PC-3 (cell line): ENCODE measurements around the gene SLC17A2. TPM values are rescaled to one million over a fixed set of nuclear protein-coding genes. Genes with fewer than 3 reads are reported as not detected.

Experiments
- ATAC-seq: fragments of 200-7000 bp; cut with Tn5 transposase; 2 replicates; pipeline ENCODE4 v1.9.1; 2020; ENCODE audit warnings: mild to moderate bottlenecking, moderate library complexity
- BruUV-seq: library from RNA; stranded (reverse); fragments of 400-500 nt; replicated peaks from 2 replicates; lab custom pipeline; 2021; lab: Mats Ljungman, UMichigan
- CTCF ChIA-PET: fragments of 300-600 bp; sonication (Branson Sonifier 250); formaldehyde crosslinking; loops from one replicate; lab custom pipeline; 2022; ENCODE audit warnings: antibody characterized with exemption; lab: Charles Lee
- POLR2A ChIA-PET: fragments of 300-600 bp; sonication (Branson Sonifier 250); formaldehyde crosslinking; loops from one replicate; lab custom pipeline; 2022; ENCODE audit warnings: antibody characterized with exemption; ENCODE audit not compliant: unreplicated experiment; lab: Charles Lee
- DNase-seq: peaks from one replicate; pipeline ENCODE4 v3.0.0-alpha.2; 2015
- H2AFZ ChIP-seq: fragments of 300-600 bp; sonication (generic); 2 replicates; pipeline ENCODE4 v1.6.0; 2016; ENCODE audit warnings: antibody characterized with exemption, low read length
- H3F3A ChIP-seq: fragments of 300-600 bp; sonication (generic); one replicate; pipeline ENCODE4 v1.6.0; 2017; ENCODE audit warnings: antibody characterized with exemption, low read length, control low read depth, mild to moderate bottlenecking; ENCODE audit not compliant: unreplicated experiment
- H3K27ac ChIP-seq: fragments of 300-600 bp; sonication (generic); 2 replicates; pipeline ENCODE4 v1.5.1; 2016; ENCODE audit warnings: mild to moderate bottlenecking, low read length
- H3K27me3 ChIP-seq: fragments of 300-600 bp; sonication (generic); 2 replicates; pipeline ENCODE4 v1.6.1; 2016; ENCODE audit warnings: low read length, mixed read lengths
- H3K36me3 ChIP-seq: fragments of 300-600 bp; sonication (generic); 2 replicates; pipeline ENCODE4 v1.6.1; 2016; ENCODE audit warnings: low read depth, mixed run types, low read length, mixed read lengths
- H3K4me1 ChIP-seq: fragments of 300-600 bp; sonication (generic); 2 replicates; pipeline ENCODE4 v1.5.1; 2016; ENCODE audit warnings: low read length; ENCODE audit not compliant: insufficient read depth
- H3K4me2 ChIP-seq: fragments of 300-600 bp; sonication (generic); 2 replicates; pipeline ENCODE4 v1.6.0; 2016; ENCODE audit warnings: low read length
- H3K4me3 ChIP-seq: fragments of 300-600 bp; sonication (generic); 2 replicates; pipeline ENCODE4 v1.5.1; 2016; ENCODE audit warnings: mild to moderate bottlenecking, low read length, mixed read lengths
- H3K79me2 ChIP-seq: fragments of 300-600 bp; sonication (generic); 2 replicates; pipeline ENCODE4 v1.6.1; 2017; ENCODE audit warnings: low read length, mixed read lengths
- H3K9ac ChIP-seq: fragments of 300-600 bp; sonication (generic); 2 replicates; pipeline ENCODE4 v1.6.0; 2016; ENCODE audit warnings: mild to moderate bottlenecking, low read length
- H3K9me2 ChIP-seq: fragments of 300-600 bp; sonication (generic); replicated peaks from 2 replicates; pipeline ENCODE4 v1.6.1; 2016; ENCODE audit warnings: mixed run types, low read length, mixed read lengths
- H3K9me3 ChIP-seq: fragments of 300-600 bp; sonication (generic); 2 replicates; pipeline ENCODE4 v1.6.1; 2016; ENCODE audit warnings: low read length, mixed read lengths
- H4K20me1 ChIP-seq: fragments of 300-600 bp; sonication (generic); 2 replicates; pipeline ENCODE4 v1.6.1; 2016; ENCODE audit warnings: low read length, mixed read lengths
- CTCF ChIP-seq: fragments of 300-600 bp; sonication (generic); conservative IDR thresholded peaks from 2 replicates; pipeline ENCODE4 v1.5.1; 2017; ENCODE audit warnings: antibody characterized with exemption, low read depth, mild to moderate bottlenecking, low read length
- EZH2 ChIP-seq: fragments of 300-600 bp; sonication (generic); IDR thresholded peaks from one replicate; pipeline ENCODE4 v1.6.1; 2017; ENCODE audit warnings: antibody characterized with exemption, mild to moderate bottlenecking, low read length; ENCODE audit not compliant: unreplicated experiment
- EZH2phosphoT487 ChIP-seq: fragments of 300-600 bp; sonication (generic); IDR thresholded peaks from 2 replicates; pipeline ENCODE4 v1.6.1; 2018; ENCODE audit warnings: mild to moderate bottlenecking, antibody characterized with exemption, low read length, borderline replicate concordance
- intact Hi-C: fragments of 100-400 bp; cut with micrococcal nuclease; formaldehyde crosslinking; loops from 2 replicates; pipeline ENCODE4 v1.9.0; 2023
- total RNA-seq: library from RNA; depleted of rRNA; stranded (reverse); fragments of >200 nt; gene quantifications from 2 replicates; pipeline ENCODE4 v1.2.3, GENCODE V29; 2014

The SLC17A2 gene
- total RNA-seq, 1 experiment from 2014 or later, result not detected

GRCh38 chr6:25919657-25920056 is 10.8 kb downstream of the SLC17A2 start:
- H3K4me1 ChIP-seq, result no peaks in the 10 kb centered on the region
- DNase-seq, result no peak
- no peaks in the 10 kb centered on the region for H3K36me3 ChIP-seq
- ChIA-PET CTCF (no interaction called here), POLR2A (no interaction called here)
- no peaks in the 10 kb centered on the region for H3K9me3 ChIP-seq
- no peaks in the 10 kb centered on the region for H4K20me1 ChIP-seq
- no peak for ATAC-seq
- no peak overlapping the region for H3K27ac ChIP-seq
- H3K9me2 ChIP-seq, result no peaks in the 10 kb centered on the region
- H2AFZ ChIP-seq, result no peak overlapping the region
- H3K27me3 ChIP-seq, result 0 out of 2 replicates have a peak, but pooled peaks cover 2% of the 10 kb centered on the region
- H3K9ac ChIP-seq, result no peak overlapping the region
- BruUV-seq, result no TSS peak
- no peak overlapping the region for H3K4me3 ChIP-seq
- TF ChIP-seq CTCF (no peak), EZH2 (no peak), EZH2phosphoT487 (no peak)
- H3F3A ChIP-seq, result no peaks in the 10 kb centered on the region
- intact Hi-C loops, result no loop called here
- H3K4me2 ChIP-seq, result no peak overlapping the region
- no peaks in the 10 kb centered on the region for H3K79me2 ChIP-seq

GRCh38 chr6:25918083-25918683 is 12.3 kb downstream of the SLC17A2 start:
- Histone ChIP-seq H3K9ac (no peak overlapping the region), H3K4me3 (no peak overlapping the region), H3K4me1 (no peaks in the 10 kb centered on the region), H3K9me3 (no peaks in the 10 kb centered on the region), H3K36me3 (no peaks in the 10 kb centered on the region), H3K4me2 (no peak overlapping the region), H3K27ac (no peak overlapping the region), H3K27me3 (peaks cover 13% of the 10 kb centered on the region; the same call in 1 of the 2 replicates), H3K79me2 (no peaks in the 10 kb centered on the region), H3K9me2 (no peaks in the 10 kb centered on the region), H2AFZ (no peak overlapping the region), H3F3A (no peaks in the 10 kb centered on the region), H4K20me1 (no peaks in the 10 kb centered on the region)
- BruUV-seq, result no TSS peak
- POLR2A ChIA-PET, result no interaction called here
- ATAC-seq (no peak), DNase-seq (no peak)
- CTCF ChIA-PET, result no interaction called here
- TF ChIP-seq EZH2phosphoT487 (no peak), EZH2 (no peak), CTCF (no peak)
- intact Hi-C loops, result no loop called here

- ATAC-seq (no peak), DNase-seq (no peak)
- H3K27ac ChIP-seq, result no peak overlapping the region
- no peaks in the 10 kb centered on the region for H4K20me1 ChIP-seq
- H2AFZ ChIP-seq, result no peak overlapping the region
- no TSS peak for BruUV-seq
- H3K36me3 ChIP-seq, result no peaks in the 10 kb centered on the region
- H3K4me1 ChIP-seq, result no peaks in the 10 kb centered on the region
- intact Hi-C loops, result no loop called here
- no peaks in the 10 kb centered on the region for H3F3A ChIP-seq
- H3K27me3 ChIP-seq, result peaks cover 16% of the 10 kb centered on the region; the same call in 1 of the 2 replicates
- no peak overlapping the region for H3K9ac ChIP-seq
- TF ChIP-seq EZH2, result no peak
- TF ChIP-seq EZH2phosphoT487, result no peak
- TF ChIP-seq CTCF, result no peak
- POLR2A ChIA-PET, result no interaction called here
- no peaks in the 10 kb centered on the region for H3K9me3 ChIP-seq
- no peaks in the 10 kb centered on the region for H3K9me2 ChIP-seq
- H3K4me3 ChIP-seq, result no peak overlapping the region
- H3K4me2 ChIP-seq, result no peak overlapping the region
- no peaks in the 10 kb centered on the region for H3K79me2 ChIP-seq
- CTCF ChIA-PET, result no interaction called here
These were observed 13.6 kb downstream of the SLC17A2 start for GRCh38 chr6:25916789-25917490.
